Measurements from ENCODE around the gene TTC23. TPM values are rescaled to one million over a fixed set of nuclear protein-coding genes. Genes with fewer than 3 reads are reported as not detected.
"Not testable (repeated sequence)": the region's sequence is repeated elsewhere in the genome, so short reads cannot be mapped to it uniquely, and the experiment has no call there.

Gene TTC23
- total and polyA plus RNA-seq, 8 donors = 14.0 to 41.7 (median 36.2) TPM

DNA sequence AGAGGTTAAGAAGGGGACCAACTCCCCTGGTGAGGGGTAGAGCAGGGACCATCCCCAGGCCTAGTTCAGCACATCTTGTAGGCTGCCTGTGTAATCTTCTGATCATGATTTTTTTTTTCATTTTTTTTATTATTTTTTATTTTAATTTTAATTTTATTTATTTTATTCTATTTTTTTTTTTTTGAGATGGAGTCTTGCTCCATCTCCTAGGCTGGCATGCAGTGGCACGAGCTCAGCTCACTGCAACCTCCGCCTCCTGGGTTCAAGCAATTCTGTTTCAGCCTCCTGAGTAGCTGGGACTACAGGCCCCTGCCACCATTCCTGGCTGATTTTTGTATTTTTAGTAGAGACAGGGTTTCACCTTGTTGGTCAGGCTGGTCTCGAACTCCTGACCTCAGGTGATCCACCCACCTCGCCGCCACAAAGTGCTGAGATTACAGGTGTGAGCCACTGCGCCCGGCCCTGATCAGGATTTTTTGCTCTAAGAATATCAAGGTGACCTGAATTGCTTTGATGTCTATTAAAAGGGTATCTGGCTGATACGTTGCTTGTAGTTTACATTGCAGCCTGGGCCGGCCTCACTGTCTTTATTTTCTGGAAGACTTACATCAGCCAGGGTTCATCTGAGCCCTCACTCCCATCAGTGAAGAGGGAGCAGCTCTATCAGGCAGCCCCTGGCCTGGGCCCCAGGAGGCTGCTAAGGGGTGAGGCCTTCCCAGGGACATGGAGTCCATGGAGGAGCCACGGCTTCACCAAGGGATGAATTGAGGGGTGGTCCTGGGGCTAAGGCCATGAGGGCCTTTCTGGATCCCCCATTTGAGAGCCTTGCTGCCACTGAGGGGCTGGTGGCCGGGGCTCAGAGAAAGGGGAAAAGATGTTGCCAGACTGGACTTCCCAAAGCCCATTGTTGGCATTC lies 133.8 kb downstream of the TTC23 start:
- TF ChIP-seq CTCF (IDR thresholded peaks at IDR 0.05) = no peak
- peak in 1 of 4 donors; percentile 9 for DNase-seq
- H3K27ac ChIP-seq = no peak overlapping the region
- no peaks in the 10 kb centered on the region for H3K4me1 ChIP-seq
- H3K4me3 ChIP-seq = no peak overlapping the region
- H3K9me3 ChIP-seq = no peaks in the 10 kb centered on the region
- no peak for ATAC-seq
- no peaks in the 10 kb centered on the region for H3K27me3 ChIP-seq
- intact Hi-C loops (cut with DNase I) = no loop called here
- no peaks in the 10 kb centered on the region for H3K36me3 ChIP-seq

- ATAC-seq (no peak), DNase-seq (peak in 1 of 4 donors; percentile 12)
- no peak overlapping the region for H3K27ac ChIP-seq
- no peaks in the 10 kb centered on the region for H3K27me3 ChIP-seq
- H3K9me3 ChIP-seq = no peaks in the 10 kb centered on the region
- H3K36me3 ChIP-seq = no peaks in the 10 kb centered on the region
- H3K4me1 ChIP-seq = no peaks in the 10 kb centered on the region
- TF ChIP-seq CTCF (IDR thresholded peaks at IDR 0.05) = no peak
- intact Hi-C loops (cut with DNase I) = no loop called here
- H3K4me3 ChIP-seq = no peak overlapping the region
These were observed 134.7 kb downstream of the TTC23 start for GRCh38 chr15:99114511-99115299.

DNA sequence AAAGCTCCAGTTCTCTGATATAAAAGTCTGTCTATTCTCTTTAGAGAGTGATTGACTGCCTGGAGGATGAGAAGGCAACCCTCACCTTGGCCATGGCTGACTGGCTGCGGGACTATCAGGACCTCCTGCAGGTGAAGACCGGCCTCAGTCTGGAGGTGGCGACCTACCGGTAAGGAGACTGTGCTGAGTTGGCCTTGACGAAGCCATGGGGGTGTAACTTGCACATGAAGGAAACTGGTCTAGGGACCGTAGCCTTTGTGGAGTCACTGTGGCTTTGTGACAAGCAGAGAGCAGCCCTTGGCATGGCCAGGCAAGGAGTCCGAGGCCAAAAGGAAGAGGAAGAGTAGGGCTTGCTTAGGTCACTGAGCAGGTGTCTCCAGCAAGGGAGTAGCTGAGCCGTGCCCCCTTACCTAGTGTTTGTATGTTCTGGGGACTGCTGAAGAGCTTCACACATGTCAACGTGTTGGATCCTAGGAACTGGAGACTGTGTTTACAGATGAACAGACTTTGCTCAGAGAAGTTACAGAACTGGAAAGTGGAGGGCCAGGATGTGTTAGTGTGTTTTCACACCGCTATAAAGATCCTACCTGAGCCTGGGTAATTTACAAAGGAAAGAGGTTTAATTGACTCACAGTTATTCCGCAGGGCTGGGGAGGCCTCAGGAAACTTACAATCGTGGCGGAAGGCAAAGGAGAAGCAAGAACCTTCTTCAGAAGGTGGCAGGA lies 135.7 kb downstream of the TTC23 start:
- DNase-seq (peak in 1 of 4 donors; percentile 15), ATAC-seq (no peak)
- Histone ChIP-seq H3K36me3 (no peaks in the 10 kb centered on the region), H3K27me3 (peaks cover 0 to 4% of the 10 kb centered on the region in 2 donors), H3K4me1 (no peaks in the 10 kb centered on the region), H3K27ac (no peak overlapping the region), H3K4me3 (no peak overlapping the region), H3K9me3 (no peaks in the 10 kb centered on the region)
- no peak for TF ChIP-seq CTCF (IDR thresholded peaks at IDR 0.05)
- intact Hi-C loops (cut with DNase I) = no loop called here

DNA sequence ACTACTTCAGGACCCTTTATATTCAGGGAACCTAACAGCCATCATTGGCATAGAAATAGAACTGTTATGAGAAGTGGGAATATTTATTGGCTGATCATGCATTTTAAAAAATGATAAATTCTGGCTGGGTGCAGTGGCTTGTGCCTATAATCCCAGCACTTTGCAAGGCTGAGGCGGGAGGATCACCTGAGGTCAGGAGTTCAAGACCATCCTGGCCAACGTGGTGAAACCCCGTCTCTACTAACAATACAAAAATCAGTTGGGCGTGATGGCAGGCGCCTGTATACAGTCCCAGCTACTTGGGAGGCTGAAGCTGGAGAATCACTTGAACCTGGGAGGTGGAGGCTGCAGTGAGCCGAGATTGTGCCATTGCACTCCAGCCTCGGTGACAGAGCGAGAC lies 137.7 kb downstream of the TTC23 start:
- H3K27ac ChIP-seq; intact Hi-C loops (cut with DNase I); H3K36me3 ChIP-seq; H3K4me3 ChIP-seq; ATAC-seq; H3K9me3 ChIP-seq; DNase-seq; H3K4me1 ChIP-seq: not testable (repeated sequence)
- H3K27me3 ChIP-seq = peaks cover 6 to 19% of the 10 kb centered on the region in 2 donors

GRCh38 chr15:99110581-99111320 lies 138.6 kb downstream of the TTC23 start:
- no peak overlapping the region for H3K27ac ChIP-seq
- TF ChIP-seq CTCF (IDR thresholded peaks at IDR 0.05) = no peak
- H3K4me1 ChIP-seq = peaks cover 0 to 4% of the 10 kb centered on the region in 2 donors
- H3K4me3 ChIP-seq = no peak overlapping the region
- no peaks in the 10 kb centered on the region for H3K36me3 ChIP-seq
- H3K27me3 ChIP-seq = peaks cover 15 to 28% of the 10 kb centered on the region in 2 donors
- no peaks in the 10 kb centered on the region for H3K9me3 ChIP-seq
- no peak for DNase-seq
- intact Hi-C loops (cut with DNase I) = no loop called here
- no peak for ATAC-seq
